GM18909 (cell line): Measurements from ENCODE around the gene CHRDL2.
A peak's percentile ranks its signal among the peaks of the same experiment; 100 is the strongest.

ENCODE experiments used
- ATAC-seq: cut with Tn5 transposase; IDR thresholded peaks from one replicate; pipeline ENCODE4 v1.9.1; 2021; ENCODE audit warnings: mild to moderate bottlenecking; ENCODE audit not compliant: unreplicated experiment, poor library complexity

CHRDL2 gene

DNA sequence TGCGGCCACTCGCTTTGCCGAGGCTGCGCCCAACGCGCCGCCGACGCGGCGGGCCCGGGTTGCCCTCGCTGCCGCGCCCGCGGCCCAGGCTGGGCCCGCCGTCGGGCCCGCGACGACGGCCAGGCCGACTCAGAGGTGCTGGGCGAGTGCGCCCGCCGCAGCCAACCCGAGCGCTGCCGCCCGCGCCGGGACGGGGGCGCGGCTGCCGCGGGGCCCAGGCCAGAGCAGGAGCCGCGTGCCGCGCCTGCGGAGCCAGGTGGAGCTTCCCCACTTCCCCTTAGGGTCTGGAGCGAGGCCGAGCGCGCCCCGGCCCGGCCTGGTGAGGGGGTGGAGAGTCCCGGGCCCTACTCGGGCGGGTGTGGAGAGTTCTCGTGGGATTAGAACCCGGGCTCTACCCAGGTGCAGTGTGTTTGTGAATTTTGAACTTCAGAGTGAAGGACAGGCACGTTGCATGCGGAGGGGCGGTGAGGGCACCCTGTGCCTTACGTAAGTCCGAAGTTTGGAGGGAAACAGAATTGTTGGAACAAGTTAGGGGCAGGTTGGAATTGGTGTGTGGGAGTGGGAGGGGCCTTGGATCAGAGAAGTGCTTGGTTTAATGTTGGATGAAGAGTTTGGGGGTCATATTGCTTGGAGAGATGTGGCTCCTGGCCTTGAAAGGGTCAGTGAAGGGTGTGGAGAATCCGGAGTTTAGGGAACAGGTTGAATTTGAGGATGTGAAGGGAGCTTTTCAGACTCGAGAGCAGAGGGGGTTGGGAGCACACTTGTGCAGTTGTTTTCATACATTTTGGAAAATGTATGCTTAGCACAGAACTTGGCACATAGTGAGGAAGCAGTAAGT is 18.1 kb upstream of the CHRDL2 start:
- ATAC-seq = peak; percentile 52

DNA sequence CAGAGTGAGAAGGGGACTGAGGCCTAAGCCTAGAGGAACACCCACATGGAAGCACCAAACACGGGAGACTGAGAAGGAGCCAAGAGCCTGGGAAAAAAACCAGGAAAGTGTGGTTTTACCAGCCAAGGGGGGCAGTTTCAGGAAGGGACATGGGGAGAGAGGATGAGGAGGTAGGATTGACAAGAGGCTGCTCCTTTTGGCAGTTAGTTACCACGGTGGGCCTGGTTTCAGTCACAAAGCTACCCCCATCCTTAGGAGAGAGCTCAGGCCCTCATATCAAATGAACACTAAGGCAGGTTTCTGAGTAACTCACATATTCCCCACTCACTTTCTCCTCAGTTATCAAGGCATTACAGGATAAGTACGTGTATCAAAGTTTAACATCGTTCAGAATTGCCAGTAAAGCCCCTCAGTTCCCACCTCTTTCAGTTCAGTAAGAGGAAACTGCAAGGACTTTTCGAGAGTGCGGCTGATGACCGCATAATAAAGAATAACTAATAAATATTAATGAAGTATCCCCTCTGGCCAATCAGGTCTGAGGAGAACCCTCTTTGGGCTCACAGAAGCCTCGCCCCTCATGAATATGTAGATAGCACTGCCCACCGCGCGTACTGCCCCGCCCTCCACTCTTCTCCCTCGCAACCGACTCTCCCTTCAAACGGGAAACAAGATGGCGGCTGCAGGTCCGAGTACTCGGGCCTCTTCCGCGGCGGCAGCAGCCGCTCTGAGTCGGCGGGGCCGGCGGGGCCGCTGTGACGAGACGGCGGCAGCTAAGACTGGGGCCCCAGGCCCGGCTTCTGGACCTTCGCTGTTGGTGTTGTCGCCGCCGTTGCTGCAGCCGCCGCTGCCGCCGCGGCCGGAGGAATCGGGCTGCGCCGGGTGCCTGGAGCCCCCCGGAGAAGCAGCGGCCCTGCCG is 17.2 kb upstream of the CHRDL2 start, which contains the start of gene RNF169:
RNF169 (plus strand) TSS at position 639 of the 916 bp plus-strand sequence; CDS start at position 671, 32 bp downstream.
- peak; percentile 98 for ATAC-seq

DNA sequence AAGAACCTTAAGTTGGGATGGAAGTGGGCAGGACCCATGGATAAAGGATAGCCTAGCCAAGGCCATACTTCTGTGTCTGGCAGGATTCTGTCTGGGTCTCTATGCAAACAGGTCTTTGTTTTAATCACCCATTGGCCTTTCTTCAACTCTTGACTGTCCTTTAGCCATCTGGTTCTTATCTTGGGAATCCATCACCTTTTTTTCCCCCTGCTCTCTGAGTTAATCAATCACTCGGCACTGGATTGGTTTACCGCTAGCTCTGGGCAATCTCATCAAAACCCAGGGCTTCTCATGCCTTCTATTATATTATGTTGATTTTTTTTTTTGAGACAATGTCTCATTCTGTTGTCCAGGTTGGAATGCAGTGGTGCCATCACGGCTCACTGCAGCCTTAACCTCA is 15.6 kb upstream of the CHRDL2 start:
- ATAC-seq = no peak

DNA sequence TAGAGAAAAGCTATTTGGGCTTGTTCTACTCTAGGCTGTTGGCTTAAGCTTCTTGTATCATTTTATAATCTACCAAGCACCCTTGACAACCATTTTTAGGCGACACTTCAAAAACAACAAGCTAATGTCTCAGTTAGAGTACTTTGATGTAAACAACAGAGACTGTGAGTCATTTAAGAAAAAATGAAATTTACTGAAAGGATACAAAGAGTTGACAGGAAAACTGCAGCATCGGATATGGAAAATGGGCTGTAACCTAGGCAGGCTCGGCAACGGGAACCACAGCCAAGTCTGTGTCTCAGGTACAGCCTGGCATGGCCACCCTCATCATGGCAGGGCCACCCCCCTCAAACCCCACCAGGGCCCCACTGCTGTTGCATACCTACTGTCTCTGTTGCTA is 13.1 kb upstream of the CHRDL2 start:
- ATAC-seq = no peak

DNA sequence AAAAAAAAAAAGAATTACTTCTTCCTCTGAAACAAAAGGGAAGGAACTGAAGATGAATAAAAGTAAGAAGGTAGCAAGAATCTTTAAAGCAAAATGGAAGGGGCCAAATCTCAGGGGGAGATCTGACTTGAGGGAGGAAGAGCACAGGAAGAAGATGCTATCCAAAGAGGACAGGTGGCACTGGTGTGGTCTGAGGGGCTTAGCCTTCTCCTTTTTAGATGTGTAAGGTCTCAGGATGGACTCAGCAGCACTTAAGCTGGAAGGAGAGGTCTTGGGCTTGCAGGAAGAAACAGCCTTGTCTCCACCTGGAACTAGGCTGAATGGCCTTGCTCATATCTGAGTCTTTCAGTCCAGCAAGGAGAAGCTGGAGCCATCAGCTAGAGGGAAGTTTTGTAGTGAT is 12.4 kb upstream of the CHRDL2 start:
- ATAC-seq = no peak

DNA sequence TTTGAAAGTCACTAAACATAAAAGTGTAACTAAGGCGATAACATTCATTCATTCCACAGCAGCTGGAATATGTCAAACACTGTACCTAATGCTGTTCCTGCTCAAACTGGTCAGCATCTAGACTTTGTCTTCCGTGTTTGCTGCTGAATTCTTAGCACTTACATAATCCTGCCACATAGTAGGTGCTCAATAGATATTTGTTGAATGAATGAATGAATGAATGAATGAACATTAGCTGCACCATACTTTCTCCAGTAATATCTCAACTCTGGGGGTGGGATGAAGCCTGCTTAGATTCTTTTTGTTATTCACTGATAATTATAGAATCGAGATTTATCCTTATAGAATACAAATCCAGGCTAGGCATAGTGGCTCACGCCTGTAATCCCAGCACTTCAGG is 10.8 kb upstream of the CHRDL2 start:
- ATAC-seq = no peak

DNA sequence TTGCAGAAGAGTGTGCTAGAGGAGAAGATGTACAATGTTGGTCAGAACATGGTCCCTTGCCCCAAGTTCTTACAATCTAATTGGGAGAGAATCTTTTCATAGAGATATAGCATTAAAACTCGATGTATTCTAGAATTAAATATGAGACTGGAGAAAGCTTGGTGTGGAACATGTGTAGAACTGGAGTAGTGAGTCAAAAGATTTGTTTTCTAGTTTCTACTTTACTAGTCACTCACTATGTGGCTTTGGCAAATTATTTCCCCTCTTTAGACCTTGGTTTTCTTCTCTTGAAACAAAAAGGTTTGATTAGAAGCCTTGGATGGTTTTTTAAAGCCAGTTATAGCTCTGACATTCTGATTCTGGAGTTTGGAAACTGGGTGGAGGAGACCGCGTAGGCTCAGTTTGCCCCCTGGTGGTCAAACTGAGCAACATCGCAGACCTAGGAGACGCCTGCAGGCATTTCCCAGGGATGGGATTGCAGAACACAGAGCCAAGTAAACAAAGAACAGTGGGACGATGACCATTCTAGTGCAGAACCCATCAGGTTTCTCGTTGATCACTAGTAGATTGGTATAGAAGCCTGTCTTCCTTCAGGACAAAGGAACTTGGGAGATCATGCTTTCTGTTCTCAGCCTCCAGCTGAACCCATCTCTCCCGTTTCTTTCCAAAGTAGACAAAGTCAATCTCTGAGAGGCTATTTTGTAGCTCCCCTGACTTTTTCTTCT is 8.5 kb upstream of the CHRDL2 start:
- no peak for ATAC-seq

DNA sequence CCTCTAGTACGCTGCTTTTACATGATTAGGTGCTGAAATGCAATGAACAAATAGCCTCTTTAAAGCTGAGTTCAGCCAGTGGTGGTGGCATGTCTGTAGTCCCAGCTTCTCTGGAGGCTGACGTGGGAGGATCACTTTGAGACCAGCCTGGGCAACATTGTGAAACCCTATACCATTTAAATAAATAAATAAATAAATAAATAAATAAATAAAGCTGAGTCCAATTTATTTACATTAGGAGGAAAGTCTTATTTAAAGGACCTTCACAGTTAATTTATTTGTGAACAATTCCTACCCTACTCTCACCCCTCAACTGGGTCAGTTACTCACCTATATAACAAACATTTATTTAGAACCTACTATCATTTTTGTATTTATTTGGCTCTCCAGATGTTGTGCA is 4.8 kb upstream of the CHRDL2 start:
- ATAC-seq = no peak

DNA sequence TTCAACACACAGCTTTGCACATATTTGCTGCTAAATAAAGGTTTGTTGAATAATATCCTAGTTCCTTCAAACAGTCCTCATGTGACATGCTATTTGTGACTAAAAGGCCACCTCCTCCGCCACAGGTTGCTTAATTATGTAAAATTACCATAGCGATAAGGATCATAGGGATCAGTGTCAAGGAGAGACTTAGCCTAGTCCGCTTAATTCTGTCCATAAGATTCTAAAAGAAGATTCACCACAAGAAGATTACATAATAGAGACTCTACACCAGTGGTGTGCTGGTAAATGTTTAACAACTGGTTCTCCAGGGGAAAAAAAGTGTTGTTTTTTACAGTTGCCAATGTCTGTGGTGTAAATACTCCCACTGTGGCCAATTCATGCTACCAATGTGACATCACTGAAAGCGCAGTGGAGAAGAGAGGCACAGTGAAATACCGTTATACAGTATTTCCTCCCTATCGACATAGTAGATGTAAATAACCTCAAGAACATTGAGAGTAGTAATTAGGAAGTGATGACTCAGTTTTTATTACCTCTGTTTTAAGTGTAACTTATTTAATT is 4.2 kb upstream of the CHRDL2 start:
- no peak for ATAC-seq

DNA sequence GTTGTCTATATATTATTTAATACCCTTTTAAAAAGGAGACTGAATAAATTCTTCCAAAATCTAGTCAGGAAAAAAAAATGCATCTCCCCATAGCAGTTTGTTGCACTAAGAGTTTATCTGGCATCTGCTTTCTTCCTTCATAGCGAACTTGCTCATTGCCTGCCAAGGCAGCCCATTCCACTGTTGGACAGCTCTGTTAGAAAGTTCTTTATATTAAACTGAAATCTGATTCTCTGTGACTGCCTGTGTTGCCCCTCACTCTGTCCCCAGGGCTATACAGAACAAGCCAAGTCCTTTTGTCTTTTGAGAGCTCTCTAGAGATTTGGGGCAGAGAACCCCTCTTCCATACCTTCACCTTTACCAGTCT is 3.3 kb upstream of the CHRDL2 start:
- no peak for ATAC-seq

DNA sequence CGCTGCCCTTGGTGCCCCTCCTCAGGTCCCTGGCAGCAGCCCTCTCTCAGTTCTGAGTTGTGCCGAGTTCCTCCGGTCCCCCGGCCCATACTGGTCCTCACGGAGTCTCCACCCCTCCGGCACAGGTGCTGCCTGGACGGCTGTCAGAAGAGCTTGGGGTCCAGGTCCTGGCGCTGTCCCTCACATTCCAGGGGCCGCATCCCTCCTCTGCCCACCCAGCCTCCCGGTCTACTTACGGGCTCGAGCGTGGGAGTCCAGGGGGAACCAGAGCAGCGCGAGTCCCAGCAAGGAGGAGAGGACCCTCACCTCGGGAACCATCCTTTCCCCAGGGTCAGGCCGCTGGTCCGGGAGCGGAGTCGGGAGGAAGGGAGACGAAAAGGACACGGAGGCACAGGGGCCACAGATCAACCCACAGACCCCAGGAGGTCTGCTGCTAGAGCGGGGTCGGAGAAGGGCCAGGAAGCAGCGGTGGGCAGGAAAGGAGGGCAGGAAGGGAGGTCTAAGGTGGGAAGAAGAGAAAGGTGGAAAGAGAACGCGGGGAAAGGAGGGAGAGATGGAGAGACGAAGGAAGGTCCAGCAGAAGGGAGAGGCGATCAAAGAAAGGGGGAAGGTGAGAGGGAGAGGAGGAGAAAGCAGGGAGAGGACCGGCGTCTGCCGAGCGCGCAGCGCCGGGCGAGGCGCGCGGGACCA is 510 bp downstream of the CHRDL2 start:
- no peak for ATAC-seq

DNA sequence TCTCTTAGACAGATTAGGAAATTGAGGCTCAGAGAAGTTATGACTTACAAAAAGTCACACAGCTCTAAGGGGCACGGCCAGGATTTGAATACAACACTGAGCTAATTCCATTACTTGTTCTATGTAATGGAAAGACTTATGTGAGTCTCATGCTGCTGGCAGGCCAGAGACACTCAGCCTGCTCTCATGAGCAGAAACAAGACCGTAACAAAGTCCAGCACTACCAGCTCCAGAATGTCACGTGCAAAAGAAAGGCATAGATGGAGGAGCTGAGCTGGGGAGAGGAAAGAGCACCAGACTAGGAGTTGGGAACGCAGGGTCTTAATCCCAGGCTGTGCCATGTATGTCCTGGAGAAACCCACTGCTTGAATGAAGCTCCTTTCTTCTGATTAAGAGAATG is 1.8 kb downstream of the CHRDL2 start:
- no peak for ATAC-seq

DNA sequence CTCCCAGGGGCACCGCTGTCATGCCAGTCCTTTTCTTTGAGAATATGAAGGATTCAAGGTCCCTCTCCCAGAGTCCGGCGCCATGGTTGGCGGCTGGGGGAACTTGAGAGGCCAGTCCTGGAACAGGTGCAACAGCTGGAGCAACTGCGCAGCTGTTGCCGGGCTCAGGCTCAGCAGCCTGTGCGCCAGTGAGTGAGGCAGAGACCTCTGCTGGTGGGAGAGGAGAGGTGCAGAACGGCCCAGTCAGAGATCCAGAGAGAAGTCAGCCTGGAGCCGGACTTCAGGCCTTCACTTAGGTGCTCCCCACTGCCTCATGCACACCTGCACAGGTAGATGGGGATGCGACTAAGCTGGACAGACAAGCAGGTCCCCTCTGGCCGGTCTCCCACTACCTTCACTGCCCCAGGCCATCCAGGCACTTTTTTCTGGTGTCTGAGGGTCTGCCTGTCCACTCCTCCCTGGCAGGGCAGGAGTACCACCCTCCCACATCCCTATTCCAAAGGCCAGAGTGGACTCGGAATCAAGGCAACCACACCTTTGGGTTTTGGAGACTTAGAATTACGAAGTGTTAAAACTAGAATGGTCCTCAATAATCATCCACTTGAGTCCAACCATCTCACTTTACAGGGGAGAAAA is 4.6 kb downstream of the CHRDL2 start:
- ATAC-seq = peak; percentile 78

DNA sequence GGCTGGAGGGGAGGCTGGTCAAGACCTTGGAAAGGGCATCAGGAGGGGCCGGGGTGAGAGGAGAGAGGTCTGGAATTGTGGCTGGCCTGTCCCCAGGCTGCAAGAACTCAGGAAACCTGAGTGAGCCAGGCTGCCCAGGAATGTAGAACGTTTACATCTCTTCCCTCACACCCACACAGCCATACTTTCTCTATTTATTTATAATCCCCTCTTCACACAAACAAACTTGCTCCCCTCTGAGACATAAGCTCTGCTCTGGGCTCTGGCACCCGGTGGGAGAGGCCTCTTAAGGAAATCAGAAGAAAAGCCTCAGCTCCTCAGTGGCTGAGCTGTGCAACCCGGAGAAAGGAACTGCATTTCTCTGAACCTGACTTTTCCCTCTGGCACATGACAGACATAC is 5.5 kb downstream of the CHRDL2 start:
- no peak for ATAC-seq

DNA sequence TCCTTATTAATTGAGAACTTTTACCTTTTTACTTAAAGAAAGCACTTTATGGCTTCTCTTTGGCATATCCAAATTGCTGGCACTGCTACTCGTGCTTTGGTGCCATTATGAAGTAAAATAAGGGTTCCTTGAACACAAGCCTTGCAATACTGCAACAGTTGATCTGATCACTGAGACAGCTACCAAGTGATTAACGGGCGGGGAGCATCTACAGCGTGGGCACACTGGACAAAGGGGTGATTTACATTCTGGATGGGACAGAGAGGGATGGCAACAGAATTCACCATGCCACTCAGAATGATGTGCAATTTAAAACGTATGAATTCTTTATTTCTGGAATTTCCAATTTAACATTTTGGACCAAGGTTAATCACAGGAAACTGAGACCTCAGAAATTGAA is 7.7 kb downstream of the CHRDL2 start:
- no peak for ATAC-seq

DNA sequence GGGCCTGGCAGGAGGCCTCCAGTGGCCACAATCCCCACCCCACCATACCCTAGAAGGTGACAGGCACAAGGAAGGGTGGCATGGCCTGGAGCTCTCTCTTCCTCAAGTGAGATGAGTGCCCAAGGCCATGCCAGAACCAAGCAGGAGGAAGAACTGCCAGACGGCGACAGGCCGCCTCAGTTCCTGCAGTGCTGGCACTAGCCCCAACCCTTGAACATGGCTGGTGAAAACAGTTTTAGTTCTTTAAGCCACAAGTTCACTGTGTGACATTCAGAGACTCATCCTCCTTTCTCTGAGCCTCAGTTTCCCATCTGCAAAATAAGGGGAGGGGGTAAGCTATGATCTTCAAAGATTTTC is 9.8 kb downstream of the CHRDL2 start:
- ATAC-seq = no peak

DNA sequence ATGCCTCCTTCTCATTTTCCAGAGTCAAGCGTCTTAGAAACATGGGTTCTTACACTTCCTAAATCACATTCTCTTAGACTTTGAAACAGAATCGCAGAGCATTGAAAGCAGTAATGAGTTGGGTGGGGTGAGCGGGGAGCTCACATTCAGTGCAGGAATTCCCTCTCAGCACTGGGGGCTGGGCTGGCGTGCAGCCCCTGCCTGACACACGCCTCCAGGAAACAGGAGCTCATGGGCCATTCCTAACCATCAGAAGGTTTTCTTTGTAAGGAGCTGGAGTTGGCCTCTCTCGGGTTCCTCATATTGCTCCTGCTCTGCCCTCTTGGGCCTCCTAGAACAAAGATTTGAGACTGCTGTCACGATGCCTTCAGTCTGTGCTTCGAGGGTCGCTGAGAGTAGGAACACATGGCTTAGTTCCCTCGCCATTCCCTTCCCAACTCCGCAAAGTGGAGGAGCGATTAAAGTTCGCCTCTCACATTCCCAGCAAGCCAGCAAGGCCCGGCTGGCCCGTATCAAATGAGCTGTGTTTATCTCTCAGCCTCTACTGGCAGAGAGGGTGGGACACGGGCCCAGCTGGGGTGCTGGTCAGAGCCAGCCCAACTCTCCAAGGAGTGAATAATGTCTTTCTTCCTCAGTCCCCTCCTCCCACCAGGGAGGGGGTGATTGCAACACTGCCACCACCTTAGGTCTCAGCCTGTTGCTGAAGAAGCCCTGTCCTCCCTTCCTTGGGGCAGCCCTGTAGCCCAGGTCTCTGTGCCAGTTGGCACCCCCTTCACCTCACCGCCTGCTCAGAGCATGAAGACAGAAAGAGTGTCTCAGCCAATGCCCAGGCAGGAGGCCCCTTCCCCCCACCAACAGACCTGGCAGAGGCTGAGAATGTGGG is 10.4 kb downstream of the CHRDL2 start:
- no peak for ATAC-seq

DNA sequence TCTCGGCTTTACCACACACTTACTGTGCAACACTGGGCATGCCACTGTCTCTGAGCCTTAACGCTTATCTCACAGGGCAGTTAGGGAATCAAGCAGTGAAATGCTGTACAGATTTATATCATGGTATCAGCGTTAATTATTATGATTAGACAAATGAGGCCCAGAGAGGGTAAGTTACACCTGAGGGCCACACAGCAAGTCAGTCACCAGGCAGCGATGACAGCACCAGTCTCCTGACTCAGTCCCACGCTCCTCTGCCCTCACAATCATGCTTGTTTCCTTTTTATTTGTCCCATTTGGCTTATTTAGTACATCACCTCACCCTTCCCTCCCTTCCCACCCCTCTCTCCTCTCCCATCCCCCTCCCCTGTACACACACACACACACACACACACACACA is 12.2 kb downstream of the CHRDL2 start:
- ATAC-seq = no peak
